ENCODE data around the gene DYRK1A. TPM values are rescaled to one million over a fixed set of nuclear protein-coding genes. Genes with fewer than 3 reads are reported as not detected.

DYRK1A gene
- total and polyA plus RNA-seq, 2 of the 13 experiments (the other 11 are each of a cell fraction or from before 2014, with no cell fraction given), result 24.6 to 34.2 TPM

DNA sequence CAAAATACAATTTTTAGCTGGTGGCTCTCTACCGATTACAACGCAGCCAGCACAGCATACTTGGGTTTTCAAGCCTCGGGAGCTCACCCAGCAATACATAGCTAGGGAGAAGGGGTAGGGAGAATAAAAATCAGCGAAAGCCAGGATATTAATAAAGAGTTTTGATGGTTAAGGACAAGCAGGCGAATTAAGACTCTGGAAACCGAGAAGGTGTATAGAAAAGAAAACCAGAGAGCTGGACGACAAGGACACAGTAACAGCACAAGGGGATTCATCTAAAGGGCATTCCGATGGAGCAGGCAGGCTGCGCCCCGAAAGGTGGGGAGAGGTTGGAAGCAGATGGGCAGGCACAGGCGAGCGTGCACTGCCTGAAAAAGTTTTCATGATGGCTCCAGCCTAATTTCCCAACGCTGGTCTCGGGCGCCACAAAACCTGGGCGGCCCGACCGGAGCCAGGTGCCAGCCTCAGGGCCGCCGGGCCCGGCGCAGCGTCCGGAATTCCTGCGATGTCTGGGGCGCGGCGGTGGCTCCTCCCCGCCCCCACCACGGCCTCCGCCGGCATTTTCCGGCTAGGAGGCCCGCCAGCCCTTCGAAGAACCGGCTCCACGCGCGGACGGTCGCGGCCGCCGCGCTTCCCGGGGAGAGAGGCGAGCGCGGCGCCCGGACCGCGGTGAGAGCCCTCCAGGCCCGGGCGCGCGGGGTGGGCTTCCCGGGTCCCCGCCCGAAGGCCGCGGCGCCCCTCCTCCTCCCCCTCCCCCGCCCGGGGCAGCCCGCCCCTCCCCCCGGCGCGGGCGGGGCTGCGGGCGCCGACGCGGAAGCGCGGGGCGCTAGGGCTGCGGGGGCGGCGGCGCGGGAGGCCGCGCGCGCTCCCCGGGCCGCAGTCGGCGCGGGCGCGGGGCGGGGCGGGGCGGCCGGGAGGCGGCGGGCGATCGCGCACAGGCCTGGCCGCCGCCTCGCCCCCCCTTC, 774 bp upstream of the DYRK1A start (continued):
- TF ChIP-seq, protein P1, sequence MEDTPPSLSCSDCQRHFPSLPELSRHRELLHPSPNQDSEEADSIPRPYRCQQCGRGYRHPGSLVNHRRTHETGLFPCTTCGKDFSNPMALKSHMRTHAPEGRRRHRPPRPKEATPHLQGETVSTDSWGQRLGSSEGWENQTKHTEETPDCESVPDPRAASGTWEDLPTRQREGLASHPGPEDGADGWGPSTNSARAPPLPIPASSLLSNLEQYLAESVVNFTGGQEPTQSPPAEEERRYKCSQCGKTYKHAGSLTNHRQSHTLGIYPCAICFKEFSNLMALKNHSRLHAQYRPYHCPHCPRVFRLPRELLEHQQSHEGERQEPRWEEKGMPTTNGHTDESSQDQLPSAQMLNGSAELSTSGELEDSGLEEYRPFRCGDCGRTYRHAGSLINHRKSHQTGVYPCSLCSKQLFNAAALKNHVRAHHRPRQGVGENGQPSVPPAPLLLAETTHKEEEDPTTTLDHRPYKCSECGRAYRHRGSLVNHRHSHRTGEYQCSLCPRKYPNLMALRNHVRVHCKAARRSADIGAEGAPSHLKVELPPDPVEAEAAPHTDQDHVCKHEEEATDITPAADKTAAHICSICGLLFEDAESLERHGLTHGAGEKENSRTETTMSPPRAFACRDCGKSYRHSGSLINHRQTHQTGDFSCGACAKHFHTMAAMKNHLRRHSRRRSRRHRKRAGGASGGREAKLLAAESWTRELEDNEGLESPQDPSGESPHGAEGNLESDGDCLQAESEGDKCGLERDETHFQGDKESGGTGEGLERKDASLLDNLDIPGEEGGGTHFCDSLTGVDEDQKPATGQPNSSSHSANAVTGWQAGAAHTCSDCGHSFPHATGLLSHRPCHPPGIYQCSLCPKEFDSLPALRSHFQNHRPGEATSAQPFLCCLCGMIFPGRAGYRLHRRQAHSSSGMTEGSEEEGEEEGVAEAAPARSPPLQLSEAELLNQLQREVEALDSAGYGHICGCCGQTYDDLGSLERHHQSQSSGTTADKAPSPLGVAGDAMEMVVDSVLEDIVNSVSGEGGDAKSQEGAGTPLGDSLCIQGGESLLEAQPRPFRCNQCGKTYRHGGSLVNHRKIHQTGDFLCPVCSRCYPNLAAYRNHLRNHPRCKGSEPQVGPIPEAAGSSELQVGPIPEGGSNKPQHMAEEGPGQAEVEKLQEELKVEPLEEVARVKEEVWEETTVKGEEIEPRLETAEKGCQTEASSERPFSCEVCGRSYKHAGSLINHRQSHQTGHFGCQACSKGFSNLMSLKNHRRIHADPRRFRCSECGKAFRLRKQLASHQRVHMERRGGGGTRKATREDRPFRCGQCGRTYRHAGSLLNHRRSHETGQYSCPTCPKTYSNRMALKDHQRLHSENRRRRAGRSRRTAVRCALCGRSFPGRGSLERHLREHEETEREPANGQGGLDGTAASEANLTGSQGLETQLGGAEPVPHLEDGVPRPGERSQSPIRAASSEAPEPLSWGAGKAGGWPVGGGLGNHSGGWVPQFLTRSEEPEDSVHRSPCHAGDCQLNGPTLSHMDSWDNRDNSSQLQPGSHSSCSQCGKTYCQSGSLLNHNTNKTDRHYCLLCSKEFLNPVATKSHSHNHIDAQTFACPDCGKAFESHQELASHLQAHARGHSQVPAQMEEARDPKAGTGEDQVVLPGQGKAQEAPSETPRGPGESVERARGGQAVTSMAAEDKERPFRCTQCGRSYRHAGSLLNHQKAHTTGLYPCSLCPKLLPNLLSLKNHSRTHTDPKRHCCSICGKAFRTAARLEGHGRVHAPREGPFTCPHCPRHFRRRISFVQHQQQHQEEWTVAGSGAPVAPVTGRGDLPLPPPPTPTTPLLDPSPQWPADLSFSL (CRISPR knock-in tag; IDR thresholded peaks at IDR 0.05), result no peak
- TF ChIP-seq ZNF3 (CRISPR knock-in tag; IDR thresholded peaks at IDR 0.05) (no peak), GTF2F1 (IDR thresholded peaks at IDR 0.05; ENCODE audit: low read length) (no peak), PHB2 (IDR thresholded peaks at IDR 0.05; ENCODE audit: partially characterized antibody) (no peak), HNRNPH1 (optimal IDR thresholded peaks at IDR 0.05; ENCODE audit: low read depth, low read length) (no peak), ZNF205 (CRISPR knock-in tag; IDR thresholded peaks at IDR 0.05) (no peak), TCF7 (IDR thresholded peaks at IDR 0.05; ENCODE audit: low read depth) (no peak), PAF1 (CRISPR knock-in tag; IDR thresholded peaks at IDR 0.05) (no peak), ZNF776 (CRISPR knock-in tag; IDR thresholded peaks at IDR 0.05) (peak; percentile 62; the same call in 1 of the 2 replicates), ZKSCAN5 (CRISPR knock-in tag; IDR thresholded peaks at IDR 0.05) (no peak), NCOR1 (IDR thresholded peaks at IDR 0.05; ENCODE audit: borderline replicate concordance, low read length) (no peak), NBN (conservative IDR thresholded peaks at IDR 0.05) (no peak), ZNF326 (CRISPR knock-in tag; IDR thresholded peaks at IDR 0.05; ENCODE audit: borderline replicate concordance) (no peak), ZSCAN29 (CRISPR knock-in tag; conservative IDR thresholded peaks at IDR 0.05) (no peak), ZNF10 (CRISPR knock-in tag; IDR thresholded peaks at IDR 0.05; ENCODE audit: borderline replicate concordance, low read depth) (no peak)
- TF ChIP-seq, protein P2, sequence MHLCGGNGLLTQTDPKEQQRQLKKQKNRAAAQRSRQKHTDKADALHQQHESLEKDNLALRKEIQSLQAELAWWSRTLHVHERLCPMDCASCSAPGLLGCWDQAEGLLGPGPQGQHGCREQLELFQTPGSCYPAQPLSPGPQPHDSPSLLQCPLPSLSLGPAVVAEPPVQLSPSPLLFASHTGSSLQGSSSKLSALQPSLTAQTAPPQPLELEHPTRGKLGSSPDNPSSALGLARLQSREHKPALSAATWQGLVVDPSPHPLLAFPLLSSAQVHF (CRISPR knock-in tag; IDR thresholded peaks at IDR 0.05), result no peak
- TF ChIP-seq, protein P3, sequence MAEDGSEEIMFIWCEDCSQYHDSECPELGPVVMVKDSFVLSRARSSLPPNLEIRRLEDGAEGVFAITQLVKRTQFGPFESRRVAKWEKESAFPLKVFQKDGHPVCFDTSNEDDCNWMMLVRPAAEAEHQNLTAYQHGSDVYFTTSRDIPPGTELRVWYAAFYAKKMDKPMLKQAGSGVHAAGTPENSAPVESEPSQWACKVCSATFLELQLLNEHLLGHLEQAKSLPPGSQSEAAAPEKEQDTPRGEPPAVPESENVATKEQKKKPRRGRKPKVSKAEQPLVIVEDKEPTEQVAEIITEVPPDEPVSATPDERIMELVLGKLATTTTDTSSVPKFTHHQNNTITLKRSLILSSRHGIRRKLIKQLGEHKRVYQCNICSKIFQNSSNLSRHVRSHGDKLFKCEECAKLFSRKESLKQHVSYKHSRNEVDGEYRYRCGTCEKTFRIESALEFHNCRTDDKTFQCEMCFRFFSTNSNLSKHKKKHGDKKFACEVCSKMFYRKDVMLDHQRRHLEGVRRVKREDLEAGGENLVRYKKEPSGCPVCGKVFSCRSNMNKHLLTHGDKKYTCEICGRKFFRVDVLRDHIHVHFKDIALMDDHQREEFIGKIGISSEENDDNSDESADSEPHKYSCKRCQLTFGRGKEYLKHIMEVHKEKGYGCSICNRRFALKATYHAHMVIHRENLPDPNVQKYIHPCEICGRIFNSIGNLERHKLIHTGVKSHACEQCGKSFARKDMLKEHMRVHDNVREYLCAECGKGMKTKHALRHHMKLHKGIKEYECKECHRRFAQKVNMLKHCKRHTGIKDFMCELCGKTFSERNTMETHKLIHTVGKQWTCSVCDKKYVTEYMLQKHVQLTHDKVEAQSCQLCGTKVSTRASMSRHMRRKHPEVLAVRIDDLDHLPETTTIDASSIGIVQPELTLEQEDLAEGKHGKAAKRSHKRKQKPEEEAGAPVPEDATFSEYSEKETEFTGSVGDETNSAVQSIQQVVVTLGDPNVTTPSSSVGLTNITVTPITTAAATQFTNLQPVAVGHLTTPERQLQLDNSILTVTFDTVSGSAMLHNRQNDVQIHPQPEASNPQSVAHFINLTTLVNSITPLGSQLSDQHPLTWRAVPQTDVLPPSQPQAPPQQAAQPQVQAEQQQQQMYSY (CRISPR knock-in tag; IDR thresholded peaks at IDR 0.05), result peak; percentile 54; the same call in 1 of the 2 replicates
- TF ChIP-seq, protein P4, sequence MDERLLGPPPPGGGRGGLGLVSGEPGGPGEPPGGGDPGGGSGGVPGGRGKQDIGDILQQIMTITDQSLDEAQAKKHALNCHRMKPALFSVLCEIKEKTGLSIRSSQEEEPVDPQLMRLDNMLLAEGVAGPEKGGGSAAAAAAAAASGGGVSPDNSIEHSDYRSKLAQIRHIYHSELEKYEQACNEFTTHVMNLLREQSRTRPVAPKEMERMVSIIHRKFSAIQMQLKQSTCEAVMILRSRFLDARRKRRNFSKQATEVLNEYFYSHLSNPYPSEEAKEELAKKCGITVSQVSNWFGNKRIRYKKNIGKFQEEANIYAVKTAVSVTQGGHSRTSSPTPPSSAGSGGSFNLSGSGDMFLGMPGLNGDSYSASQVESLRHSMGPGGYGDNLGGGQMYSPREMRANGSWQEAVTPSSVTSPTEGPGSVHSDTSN (CRISPR knock-in tag; IDR thresholded peaks at IDR 0.05), result no peak
